Common myeloid progenitor, CD34-positive (primary cell): Measurements from ENCODE around the gene UBTD1.
"Not testable (repeated sequence)": the region's sequence is repeated elsewhere in the genome, so short reads cannot be mapped to it uniquely, and the experiment has no call there.

Experiments
- CTCF ChIA-PET: fragments of 350-600 bp; sonication (Branson Sonifier 250); formaldehyde crosslinking; loops from one replicate; lab custom pipeline; 2021; ENCODE audit warnings: antibody characterized with exemption; lab: Charles Lee
- POLR2A ChIA-PET: fragments of 350-600 bp; sonication (Branson Sonifier 250); formaldehyde crosslinking; loops from one replicate; lab custom pipeline; 2021; ENCODE audit warnings: antibody characterized with exemption; lab: Charles Lee
- DNase-seq, 3 donors: peaks; one replicate each; pipeline versions ENCODE4 v3.0.0 to v3.0.0-alpha.2; 2013
- H3K27ac ChIP-seq, 2 experiments: 1 replicate in 1 of 2; 2 replicates in 1 of 2; pipeline ENCODE4 v1.7.0; 2013; ENCODE audit warnings: inconsistent platforms in 2 of 2, low read length in 2 of 2, mild to moderate bottlenecking in 2 of 2, low read depth in 1 of 2, moderate library complexity in 1 of 2; ENCODE audit not compliant: severe bottlenecking in 2 of 2, insufficient read depth in 1 of 2, poor library complexity in 1 of 2
- H3K27me3 ChIP-seq, 5 experiments: replicated peaks in 2 of 5; 1 replicate in 3 of 5; 2 replicates in 2 of 5; pipeline versions ENCODE4 v1.6.1 to v1.7.0; 2013; ENCODE audit warnings: low read length in 4 of 5, mild to moderate bottlenecking in 2 of 5, moderate library complexity in 2 of 5, inconsistent platforms in 1 of 5; ENCODE audit not compliant: insufficient read depth in 5 of 5, control insufficient read depth in 4 of 5
- H3K36me3 ChIP-seq, 4 experiments: 1 replicate in 2 of 4; 2 replicates in 2 of 4; pipeline versions ENCODE4 v1.6.1 to v1.7.0; 2013; ENCODE audit warnings: low read length in 3 of 4, control low read depth in 1 of 4, mild to moderate bottlenecking in 1 of 4; ENCODE audit not compliant: control insufficient read depth in 4 of 4, insufficient read depth in 4 of 4
- H3K4me1 ChIP-seq, 4 experiments: 1 replicate in 3 of 4; 2 replicates in 1 of 4; pipeline versions ENCODE4 v1.6.1 to v1.7.1; 2013; ENCODE audit warnings: low read length in 3 of 4, mild to moderate bottlenecking in 3 of 4, control low read depth in 1 of 4, inconsistent platforms in 1 of 4, moderate library complexity in 1 of 4; ENCODE audit not compliant: control insufficient read depth in 4 of 4, insufficient read depth in 4 of 4; ENCODE audit errors: control extremely low read depth in 1 of 4
- H3K4me3 ChIP-seq, 7 experiments: 1 replicate in 4 of 7; 2 replicates in 3 of 7; pipeline versions ENCODE4 v1.5.1 to v1.7.0; 2013; ENCODE audit warnings: mild to moderate bottlenecking in 7 of 7, low read length in 6 of 7, moderate library complexity in 6 of 7, inconsistent platforms in 2 of 7, low read depth in 2 of 7, control low read depth in 1 of 7; ENCODE audit not compliant: insufficient read depth in 4 of 7, control insufficient read depth in 1 of 7; ENCODE audit errors: extremely low read depth in 1 of 7
- H3K9me3 ChIP-seq, 5 experiments: 1 replicate in 4 of 5; 2 replicates in 1 of 5; pipeline versions ENCODE4 v1.6.1 to v1.7.1; 2013; ENCODE audit warnings: low read length in 4 of 5, mild to moderate bottlenecking in 2 of 5, inconsistent platforms in 1 of 5, low read depth in 1 of 5, moderate library complexity in 1 of 5; ENCODE audit not compliant: control insufficient read depth in 4 of 5, insufficient read depth in 2 of 5; ENCODE audit errors: control extremely low read depth in 1 of 5
- WGBS: methylation state at CpG from one replicate; pipeline ENCODE4 v1.1.5; 2013; ENCODE audit not compliant: insufficient coverage; 5-methylcytosine and 5-hydroxymethylcytosine counted together

Gene UBTD1

GRCh38 chr10:97525086-97525485, 26.4 kb downstream of the UBTD1 start:
- H3K36me3 ChIP-seq: no peaks in the 10 kb centered on the region
- CTCF ChIA-PET: no interaction called here
- no peak for DNase-seq
- H3K9me3 ChIP-seq: no peaks in the 10 kb centered on the region
- H3K27ac ChIP-seq: no peak overlapping the region
- no peak overlapping the region for H3K4me3 ChIP-seq
- POLR2A ChIA-PET: no interaction called here
- WGBS: 100% methylated on average over 5 of the region's 5 CpGs
- H3K27me3 ChIP-seq: no peaks in the 10 kb centered on the region
- H3K4me1 ChIP-seq: no peaks in the 10 kb centered on the region

DNA sequence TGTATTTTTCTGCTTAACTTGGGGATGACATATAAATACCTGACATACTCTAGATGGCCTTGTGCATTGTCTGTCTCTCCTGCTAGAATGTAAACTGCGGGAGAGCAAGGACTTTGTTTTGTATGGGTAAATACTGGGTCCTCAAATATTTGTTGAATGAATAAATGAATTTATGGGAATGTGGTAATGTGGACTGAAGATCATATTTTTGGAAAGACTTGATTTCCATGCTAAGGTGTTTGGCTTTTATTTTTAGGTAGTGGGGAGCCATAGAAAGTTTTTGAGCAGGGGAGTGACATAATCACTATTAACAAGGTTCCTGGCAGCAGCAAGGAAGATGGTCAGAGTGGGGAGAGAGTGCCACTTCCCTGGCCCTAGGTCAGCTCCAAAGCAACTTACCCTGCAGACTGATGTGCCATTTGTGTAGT, 27.0 kb downstream of the UBTD1 start:
- CTCF ChIA-PET: no interaction called here
- no peaks in the 10 kb centered on the region for H3K9me3 ChIP-seq
- DNase-seq: no peak
- POLR2A ChIA-PET: no interaction called here
- H3K4me3 ChIP-seq: no peak overlapping the region
- 100% methylated on average over 1 of the region's 1 CpG for WGBS
- H3K4me1 ChIP-seq: no peaks in the 10 kb centered on the region
- H3K27me3 ChIP-seq: no peaks in the 10 kb centered on the region
- H3K36me3 ChIP-seq: no peaks in the 10 kb centered on the region
- no peak overlapping the region for H3K27ac ChIP-seq

DNA sequence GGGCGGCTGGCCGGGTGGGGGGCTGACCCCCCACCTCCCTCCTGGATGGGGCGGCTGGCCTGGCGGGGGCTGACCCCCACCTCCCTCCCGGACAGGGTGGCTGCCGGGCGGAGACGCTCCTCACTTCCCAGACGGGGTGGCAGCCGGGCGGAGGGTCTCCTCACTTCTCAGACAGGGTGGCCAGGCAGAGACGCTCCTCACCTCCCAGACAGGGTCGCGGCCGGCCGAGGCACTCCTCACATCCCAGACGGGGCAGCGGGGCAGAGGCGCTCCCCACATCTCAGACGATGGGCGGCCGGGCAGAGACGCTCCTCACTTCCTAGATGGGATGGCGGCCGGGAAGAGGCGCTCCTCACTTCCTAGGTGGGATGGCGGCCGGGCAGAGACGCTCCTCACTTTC, 30.2 kb downstream of the UBTD1 start:
- H3K27ac ChIP-seq, H3K27me3 ChIP-seq, CTCF ChIA-PET, H3K4me1 ChIP-seq, DNase-seq, H3K4me3 ChIP-seq, H3K9me3 ChIP-seq, POLR2A ChIA-PET, H3K36me3 ChIP-seq: not testable (repeated sequence)
- WGBS: 98% methylated on average over 6 of the region's 29 CpGs

DNA sequence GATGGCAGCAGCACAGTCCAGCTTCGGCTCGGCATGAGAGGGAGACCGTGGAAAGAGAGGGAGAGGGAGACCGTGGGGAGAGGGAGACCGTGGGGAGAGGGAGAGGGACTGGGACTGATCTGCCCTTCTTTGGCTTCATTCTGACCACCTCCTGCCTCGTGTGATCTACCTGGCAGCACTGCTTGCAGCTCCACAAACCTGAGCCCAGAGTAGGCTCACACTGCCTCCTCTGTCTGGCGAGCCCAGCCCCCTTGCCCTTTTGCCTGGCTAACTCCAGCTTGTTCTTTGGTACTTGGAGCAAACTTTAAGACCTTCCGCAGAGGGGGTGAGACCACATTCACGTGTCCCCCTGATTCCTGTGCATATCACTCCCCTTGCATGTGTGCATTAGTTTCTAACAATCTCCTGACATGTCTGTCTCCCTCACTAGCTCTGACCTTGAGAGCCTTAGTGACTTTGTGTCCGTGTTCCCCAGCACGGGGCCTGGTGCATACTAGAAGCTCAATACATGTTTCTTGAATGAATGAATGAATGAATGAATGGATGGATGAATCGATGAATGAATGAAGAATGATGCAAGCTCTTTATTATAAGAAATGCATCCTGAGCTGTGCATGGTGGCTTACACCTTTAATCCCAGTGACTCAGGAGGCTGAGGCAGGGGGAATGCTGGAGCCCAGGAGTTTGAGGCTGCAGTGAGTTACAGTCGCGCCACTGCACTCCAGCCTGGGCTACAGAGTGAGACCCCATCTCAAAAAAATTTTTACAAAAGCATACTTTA, 31.2 kb downstream of the UBTD1 start:
- DNase-seq: no peak
- Histone ChIP-seq H3K9me3 (no peaks in the 10 kb centered on the region), H3K27ac (no peak overlapping the region), H3K4me3 (no peak overlapping the region), H3K27me3 (no peaks in the 10 kb centered on the region), H3K4me1 (peaks cover 0 to 2% (median 0%) of the 10 kb centered on the region in 4 experiments), H3K36me3 (no peaks in the 10 kb centered on the region)
- 99% methylated on average over 12 of the region's 14 CpGs for WGBS
- ChIA-PET CTCF (interaction anchor here (1.1 to 1.6 kb wide), 3 partner anchors 9 to 30 kb away, joined by 3 read pairs; no protein-coding TSS in a partner anchor), POLR2A (interaction anchor here (0.6 kb wide), 1 partner anchor 133 kb away, joined by 3 read pairs; no protein-coding TSS in a partner anchor)

GRCh38 chr10:97531401-97531986, 32.8 kb downstream of the UBTD1 start:
- POLR2A ChIA-PET: no interaction called here
- H3K27me3 ChIP-seq: no peaks in the 10 kb centered on the region
- H3K4me1 ChIP-seq: peaks cover 0 to 2% (median 0%) of the 10 kb centered on the region in 4 experiments
- H3K27ac ChIP-seq: no peak overlapping the region
- H3K36me3 ChIP-seq: no peaks in the 10 kb centered on the region
- H3K4me3 ChIP-seq: no peak overlapping the region
- WGBS: 100% methylated on average over 10 of the region's 10 CpGs
- no peak for DNase-seq
- no peaks in the 10 kb centered on the region for H3K9me3 ChIP-seq
- CTCF ChIA-PET: no interaction called here

- 94% methylated on average over 11 of the region's 12 CpGs for WGBS
- ChIA-PET CTCF (interaction anchor here (1.3 to 12.9 kb wide), 8 partner anchors 11 to 80 kb away, joined by 4 to 148 read pairs (median 6); no protein-coding TSS in a partner anchor), POLR2A (no interaction called here)
- Histone ChIP-seq H3K27me3 (no peaks in the 10 kb centered on the region), H3K4me3 (no peak overlapping the region), H3K4me1 (peaks cover 0 to 2% (median 0%) of the 10 kb centered on the region in 4 experiments), H3K9me3 (no peaks in the 10 kb centered on the region), H3K27ac (no peak overlapping the region), H3K36me3 (no peaks in the 10 kb centered on the region)
- no peak for DNase-seq
These were observed 34.4 kb downstream of the UBTD1 start for GRCh38 chr10:97532935-97533671.
